K562 (cell line): Measurements from ENCODE around the gene SPHK1. TPM values are rescaled to one million over a fixed set of nuclear protein-coding genes. Genes with fewer than 3 reads are reported as not detected.

Experiments
- ATF4 ChIP-seq: fragments of 450-650 bp; formaldehyde crosslinking; IDR thresholded peaks from 2 replicates; pipeline ENCODE4 v1.4.0; 2022; ENCODE audit warnings: mild to moderate bottlenecking, moderate library complexity
- BCOR ChIP-seq: fragments of 450-650 bp; IDR thresholded peaks from 2 replicates; pipeline ENCODE4 v1.6.1; 2016
- JUND ChIP-seq, 2 experiments: IDR thresholded peaks; 2 replicates in 1 of 2; 3 replicates in 1 of 2; pipeline ENCODE4 v1.6.1; 2011; ENCODE audit warnings: borderline replicate concordance in 2 of 2, low read depth in 2 of 2, low read length in 2 of 2, improper control_type of control experiment in 1 of 2, missing biosample characterization in 1 of 2, missing genetic modification characterization in 1 of 2, missing genetic modification reagents in 1 of 2
- KLF6 ChIP-seq: fragments of 250-450 bp; sonication (Bioruptor Pico); IDR thresholded peaks from 2 replicates; pipeline ENCODE4 v1.4.0; 2020; ENCODE audit warnings: mild to moderate bottlenecking, moderate library complexity, borderline replicate concordance
- MBD2 ChIP-seq: sonication (generic); IDR thresholded peaks from 2 replicates; pipeline ENCODE4 v1.6.1; 2016; ENCODE audit warnings: low read depth, borderline replicate concordance
- MYC ChIP-seq, 2 experiments: fragments of 250-450 bp in 1 of 2; sonication (Bioruptor Pico) in 1 of 2; IDR thresholded peaks; 2 replicates each; pipeline versions ENCODE4 v1.5.1 to v1.6.1; 2012 to 2021; ENCODE audit warnings: low read depth in 2 of 2, borderline replicate concordance in 1 of 2, improper control_type of control experiment in 1 of 2, low read length in 1 of 2, mild to moderate bottlenecking in 1 of 2, moderate library complexity in 1 of 2
- NCOR1 ChIP-seq: fragments of 450-650 bp; IDR thresholded peaks from 2 replicates; pipeline ENCODE4 v1.6.1; 2016; ENCODE audit warnings: mild to moderate bottlenecking, moderate library complexity
- RCOR1 ChIP-seq, 2 experiments: IDR thresholded peaks; 2 replicates each; pipeline ENCODE4 v1.6.1; 2012; ENCODE audit warnings: low read depth in 2 of 2, low read length in 2 of 2, borderline replicate concordance in 1 of 2, improper control_type of control experiment in 1 of 2
- SAP30 ChIP-seq: fragments of 200-600 bp; sonication (generic); IDR thresholded peaks from 2 replicates; pipeline ENCODE4 v1.6.1; 2012; ENCODE audit warnings: borderline replicate concordance, low read depth, mild to moderate bottlenecking, moderate library complexity, low read length, control low read depth, inconsistent platforms; ENCODE audit not compliant: insufficient read depth, poor library complexity, severe bottlenecking
- SMARCA5 ChIP-seq: fragments of 450-650 bp; IDR thresholded peaks from 2 replicates; pipeline ENCODE4 v1.6.1; 2016
- UBTF ChIP-seq, 2 experiments: IDR thresholded peaks; 2 replicates each; pipeline ENCODE4 v1.6.1; 2012; ENCODE audit warnings: improper control_type of control experiment in 2 of 2, low read depth in 2 of 2, low read length in 2 of 2, borderline replicate concordance in 1 of 2
- ZBTB8A ChIP-seq: fragments of 450-650 bp; IDR thresholded peaks from 2 replicates; pipeline ENCODE4 v1.6.1; 2018; ENCODE audit warnings: mild to moderate bottlenecking, moderate library complexity; ENCODE audit not compliant: partially characterized antibody
- ZNF384 ChIP-seq: IDR thresholded peaks from 2 replicates; pipeline ENCODE4 v1.6.1; 2012; ENCODE audit warnings: low read depth, low read length, improper control_type of control experiment
- ZNF507 ChIP-seq: conservative IDR thresholded peaks from 2 replicates; pipeline ENCODE4 v1.6.1; 2017; ENCODE audit warnings: missing genetic modification characterization, missing compliant biosample characterization
- polyA plus RNA-seq, 8 experiments: library from polyadenylated mRNA; depleted of rRNA in 4 of 8; stranded (reverse) in 5 of 8; unstranded in 3 of 8; fragments of >200 nt; fragmentation: Nextera tagmentation in 2 of 8; fragmentation: Illumina TruSeq in 1 of 8; extraction: Ambion mirVana in 2 of 8; extraction: Trizol in 1 of 8; gene quantifications; 2 replicates each; pipeline versions ENCODE4 v1.2.1 to v1.2.3, GENCODE V29; 2011 to 2014; ENCODE audit warnings: inconsistent platforms in 1 of 8, missing spikeins in 1 of 8
- total RNA-seq, 7 experiments: library from RNA; depleted of rRNA in 6 of 7; stranded (reverse); fragments of >200 nt in 6 of 7; fragmentation: Illumina TruSeq in 2 of 7; extraction: Trizol in 2 of 7; gene quantifications; 2 replicates each; pipeline versions ENCODE4 v1.2.1 to v1.2.3, GENCODE V29; 2011 to 2021; ENCODE audit warnings: low replicate concordance in 1 of 7
- TF ChIP-seq, protein P1 (sequence below): fragments of 200-800 bp; sonication (Bioruptor generic); IDR thresholded peaks from 2 replicates; pipeline ENCODE4 v1.6.1; 2016; ENCODE audit warnings: missing genetic modification characterization, missing compliant biosample characterization
- TF ChIP-seq, protein P2 (sequence below), 2 experiments: fragments of 450-650 bp in 1 of 2; sonication (generic) in 1 of 2; formaldehyde crosslinking in 1 of 2; IDR thresholded peaks in 1 of 2; conservative IDR thresholded peaks in 1 of 2; 2 replicates each; pipeline versions ENCODE4 v1.6.1 to v1.8.1; 2016 to 2023; ENCODE audit warnings: mild to moderate bottlenecking in 2 of 2, moderate library complexity in 2 of 2, inconsistent platforms in 1 of 2, missing genetic modification reagents in 1 of 2

SPHK1 gene
- total and polyA plus RNA-seq, 9 of the 15 experiments (the other 6 are each of a cell fraction or from before 2014, with no cell fraction given) = 0.21 to 60.3 (median 14.5) TPM

DNA sequence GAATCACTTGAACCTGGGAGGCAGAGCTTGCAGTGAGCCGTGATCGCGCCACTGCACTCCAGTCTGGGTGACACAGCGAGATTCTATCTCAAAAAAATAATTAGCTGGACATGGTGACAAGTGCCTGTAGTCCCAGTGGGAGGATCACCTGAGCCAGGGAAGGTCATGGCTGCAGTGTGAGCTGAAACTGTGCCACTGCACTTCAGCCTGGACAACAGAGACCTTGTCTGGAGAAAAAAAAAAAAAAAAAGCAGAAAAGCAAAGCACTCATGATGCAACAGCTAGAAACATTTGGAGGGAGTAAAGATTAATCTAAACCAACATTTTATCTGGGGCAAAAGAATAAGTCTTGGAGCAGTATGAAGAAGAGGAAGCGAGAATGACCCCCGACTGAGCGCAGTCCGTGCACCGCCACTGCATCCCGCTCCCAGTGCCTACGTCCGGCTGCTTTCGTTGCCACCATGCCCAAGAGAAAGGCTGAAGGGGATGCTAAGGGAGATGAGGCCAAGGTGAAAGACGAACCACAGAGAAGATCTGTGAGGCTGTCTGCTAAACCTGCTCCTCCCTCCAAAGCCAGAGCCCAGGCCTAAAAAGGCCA is 38.9 kb upstream of the SPHK1 start (continued):
- no peak for TF ChIP-seq SAP30
- TF ChIP-seq ZNF507 = no peak
- no peak for TF ChIP-seq MYC (IDR thresholded peaks at IDR 0.05; ENCODE audit: low read depth, low read length)
- no peak for TF ChIP-seq MYC (CRISPR knock-in tag; IDR thresholded peaks at IDR 0.05; ENCODE audit: borderline replicate concordance, low read depth)
- TF ChIP-seq MBD2 = no peak
- TF ChIP-seq UBTF (IDR thresholded peaks at IDR 0.05; ENCODE audit: borderline replicate concordance in 1 of 2, low read depth in 2 of 2, low read length in 2 of 2) = no peak
- no peak for TF ChIP-seq KLF6 (CRISPR knock-in tag)
- peak; percentile 94 for TF ChIP-seq ATF4
- TF ChIP-seq ZNF384 = peak; percentile 96
- TF ChIP-seq, protein P1, sequence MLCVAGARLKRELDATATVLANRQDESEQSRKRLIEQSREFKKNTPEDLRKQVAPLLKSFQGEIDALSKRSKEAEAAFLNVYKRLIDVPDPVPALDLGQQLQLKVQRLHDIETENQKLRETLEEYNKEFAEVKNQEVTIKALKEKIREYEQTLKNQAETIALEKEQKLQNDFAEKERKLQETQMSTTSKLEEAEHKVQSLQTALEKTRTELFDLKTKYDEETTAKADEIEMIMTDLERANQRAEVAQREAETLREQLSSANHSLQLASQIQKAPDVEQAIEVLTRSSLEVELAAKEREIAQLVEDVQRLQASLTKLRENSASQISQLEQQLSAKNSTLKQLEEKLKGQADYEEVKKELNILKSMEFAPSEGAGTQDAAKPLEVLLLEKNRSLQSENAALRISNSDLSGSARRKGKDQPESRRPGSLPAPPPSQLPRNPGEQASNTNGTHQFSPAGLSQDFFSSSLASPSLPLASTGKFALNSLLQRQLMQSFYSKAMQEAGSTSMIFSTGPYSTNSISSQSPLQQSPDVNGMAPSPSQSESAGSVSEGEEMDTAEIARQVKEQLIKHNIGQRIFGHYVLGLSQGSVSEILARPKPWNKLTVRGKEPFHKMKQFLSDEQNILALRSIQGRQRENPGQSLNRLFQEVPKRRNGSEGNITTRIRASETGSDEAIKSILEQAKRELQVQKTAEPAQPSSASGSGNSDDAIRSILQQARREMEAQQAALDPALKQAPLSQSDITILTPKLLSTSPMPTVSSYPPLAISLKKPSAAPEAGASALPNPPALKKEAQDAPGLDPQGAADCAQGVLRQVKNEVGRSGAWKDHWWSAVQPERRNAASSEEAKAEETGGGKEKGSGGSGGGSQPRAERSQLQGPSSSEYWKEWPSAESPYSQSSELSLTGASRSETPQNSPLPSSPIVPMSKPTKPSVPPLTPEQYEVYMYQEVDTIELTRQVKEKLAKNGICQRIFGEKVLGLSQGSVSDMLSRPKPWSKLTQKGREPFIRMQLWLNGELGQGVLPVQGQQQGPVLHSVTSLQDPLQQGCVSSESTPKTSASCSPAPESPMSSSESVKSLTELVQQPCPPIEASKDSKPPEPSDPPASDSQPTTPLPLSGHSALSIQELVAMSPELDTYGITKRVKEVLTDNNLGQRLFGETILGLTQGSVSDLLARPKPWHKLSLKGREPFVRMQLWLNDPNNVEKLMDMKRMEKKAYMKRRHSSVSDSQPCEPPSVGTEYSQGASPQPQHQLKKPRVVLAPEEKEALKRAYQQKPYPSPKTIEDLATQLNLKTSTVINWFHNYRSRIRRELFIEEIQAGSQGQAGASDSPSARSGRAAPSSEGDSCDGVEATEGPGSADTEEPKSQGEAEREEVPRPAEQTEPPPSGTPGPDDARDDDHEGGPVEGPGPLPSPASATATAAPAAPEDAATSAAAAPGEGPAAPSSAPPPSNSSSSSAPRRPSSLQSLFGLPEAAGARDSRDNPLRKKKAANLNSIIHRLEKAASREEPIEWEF (CRISPR knock-in tag) = no peak
- TF ChIP-seq NCOR1 = no peak
- peak in 1 of 2 experiments; percentile 68; a peak in 1 of 4 replicates for TF ChIP-seq RCOR1 (IDR thresholded peaks at IDR 0.05; ENCODE audit: borderline replicate concordance in 1 of 2, low read depth in 2 of 2, low read length in 2 of 2)
- TF ChIP-seq JUND (IDR thresholded peaks at IDR 0.05; ENCODE audit: borderline replicate concordance, low read depth, low read length) = peak; percentile 40; the same call in 1 of the 2 replicates
- peak; percentile 9; the same call in 1 of the 3 replicates for TF ChIP-seq JUND (tag; IDR thresholded peaks at IDR 0.05; ENCODE audit: borderline replicate concordance, low read depth, low read length)
- TF ChIP-seq, protein P2, sequence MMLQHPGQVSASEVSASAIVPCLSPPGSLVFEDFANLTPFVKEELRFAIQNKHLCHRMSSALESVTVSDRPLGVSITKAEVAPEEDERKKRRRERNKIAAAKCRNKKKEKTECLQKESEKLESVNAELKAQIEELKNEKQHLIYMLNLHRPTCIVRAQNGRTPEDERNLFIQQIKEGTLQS (IDR thresholded peaks at IDR 0.05) = peak; percentile 87
- TF ChIP-seq, protein P2 (CRISPR knock-in tag; conservative IDR thresholded peaks at IDR 0.05) = no peak
- no peak for TF ChIP-seq BCOR
- no peak for TF ChIP-seq SMARCA5
- no peak for TF ChIP-seq ZBTB8A
